DOHH2 (cell line): ENCODE results near the gene NOL4L.

Source experiments
- H3F3A ChIP-seq: fragments of 200-600 bp; sonication (generic), shearing (Covaris generic); 2 replicates; pipeline ENCODE4 v1.6.0; 2016; ENCODE audit warnings: antibody characterized with exemption, mild to moderate bottlenecking; ENCODE audit not compliant: control insufficient read depth, insufficient read depth
- H3K27ac ChIP-seq: fragments of 200-600 bp; sonication (generic); 2 replicates; pipeline ENCODE4 v1.5.1; 2014; ENCODE audit warnings: low read depth, mild to moderate bottlenecking, low read length, moderate library complexity
- H3K27me3 ChIP-seq: fragments of 200-600 bp; sonication (generic); 2 replicates; pipeline ENCODE4 v1.6.1; 2014; ENCODE audit warnings: mild to moderate bottlenecking, low read length, mixed read lengths; ENCODE audit not compliant: control insufficient read depth
- H3K36me3 ChIP-seq: fragments of 200-600 bp; sonication (generic); 2 replicates; pipeline ENCODE4 v1.6.1; 2014; ENCODE audit warnings: mild to moderate bottlenecking, low read length, moderate library complexity, mixed read lengths; ENCODE audit not compliant: control insufficient read depth
- H3K4me1 ChIP-seq: fragments of 200-600 bp; sonication (generic); 2 replicates; pipeline ENCODE4 v1.6.1; 2014; ENCODE audit warnings: mild to moderate bottlenecking, low read length, mixed read lengths; ENCODE audit not compliant: control insufficient read depth
- H3K4me2 ChIP-seq: fragments of 200-600 bp; sonication (generic); 2 replicates; pipeline ENCODE4 v1.6.0; 2014; ENCODE audit warnings: mild to moderate bottlenecking, low read length, moderate library complexity
- H3K4me3 ChIP-seq: fragments of 200-600 bp; sonication (generic); 2 replicates; pipeline ENCODE4 v1.5.1; 2014; ENCODE audit warnings: mild to moderate bottlenecking, low read length, mixed read lengths
- H3K79me2 ChIP-seq: fragments of 200-600 bp; sonication (generic); 2 replicates; pipeline ENCODE4 v1.6.1; 2014; ENCODE audit warnings: mild to moderate bottlenecking, low read length, mixed read lengths; ENCODE audit not compliant: control insufficient read depth
- H3K9me2 ChIP-seq: fragments of 200-600 bp; sonication (generic); replicated peaks from 2 replicates; pipeline ENCODE4 v1.6.1; 2014; ENCODE audit warnings: mild to moderate bottlenecking, low read length, mixed read lengths; ENCODE audit not compliant: control insufficient read depth
- H3K9me3 ChIP-seq: fragments of 200-600 bp; sonication (generic); 2 replicates; pipeline ENCODE4 v1.6.1; 2014; ENCODE audit warnings: antibody characterized with exemption, low read length, mixed read lengths; ENCODE audit not compliant: control insufficient read depth, insufficient read depth
- H4K20me1 ChIP-seq: fragments of 200-600 bp; sonication (generic); 2 replicates; pipeline ENCODE4 v1.6.0; 2014; ENCODE audit warnings: low read depth, mild to moderate bottlenecking, antibody characterized with exemption, low read length, moderate library complexity; ENCODE audit not compliant: control insufficient read depth, insufficient read depth
- EZH2phosphoT487 ChIP-seq: fragments of 200-600 bp; sonication (generic); IDR thresholded peaks from 2 replicates; pipeline ENCODE4 v1.6.1; 2017; ENCODE audit warnings: borderline replicate concordance, mild to moderate bottlenecking, antibody characterized with exemption, low read length, moderate library complexity, mixed read lengths
- TF ChIP-seq, protein P1 (sequence below): fragments of 200-600 bp; sonication (generic); IDR thresholded peaks from one replicate; pipeline ENCODE4 v1.5.1; 2014; ENCODE audit warnings: antibody characterized with exemption, mild to moderate bottlenecking, low read depth, low read length; ENCODE audit not compliant: poor library complexity, severe bottlenecking

Gene NOL4L

DNA sequence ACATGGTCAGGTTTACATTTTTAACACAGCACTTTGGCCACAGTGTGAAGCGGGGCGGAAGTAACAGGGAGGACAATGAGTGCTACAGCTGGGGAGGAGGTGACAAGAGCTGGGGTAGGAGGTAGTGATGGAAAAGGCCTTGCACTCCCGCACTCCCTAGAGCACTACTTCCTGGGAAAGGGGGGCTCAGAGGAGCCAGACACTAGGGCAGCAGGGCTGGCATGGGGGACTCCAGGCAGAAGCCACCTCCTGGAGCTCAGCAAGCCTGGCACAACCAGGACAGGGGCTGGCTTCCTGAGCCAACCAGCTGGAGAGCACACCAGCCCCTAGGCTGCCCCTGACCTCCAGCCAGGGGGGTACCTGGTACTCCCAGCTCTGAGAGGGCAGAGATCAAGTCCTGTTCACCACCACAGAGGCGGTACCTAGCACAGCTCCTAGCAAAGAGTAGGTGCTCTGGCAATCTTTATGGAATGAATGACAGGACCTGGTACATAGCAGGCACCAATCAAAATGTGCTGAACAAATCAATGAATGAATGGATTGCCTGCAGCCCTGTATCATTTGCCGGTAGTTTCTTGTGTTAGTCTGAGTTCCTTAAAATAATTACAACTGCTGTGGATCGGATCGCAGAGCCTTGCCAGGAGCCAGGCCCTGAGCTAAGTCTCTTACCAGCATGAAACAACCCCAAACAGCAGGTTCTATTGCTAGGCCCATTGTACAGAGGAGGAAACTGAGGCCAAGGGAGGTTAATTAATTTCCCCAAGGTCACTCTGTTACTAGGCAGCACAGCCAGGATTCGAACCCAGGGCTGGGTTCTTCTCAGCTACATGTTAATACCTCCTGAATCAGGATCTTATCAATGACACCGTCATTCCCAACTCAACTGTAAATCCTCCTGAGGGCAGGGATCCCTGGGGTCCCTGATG, 15.5 kb downstream of the NOL4L start:
- H3K4me1 ChIP-seq, result no peaks in the 10 kb centered on the region
- no peaks in the 10 kb centered on the region for H3K36me3 ChIP-seq
- H3K9me3 ChIP-seq, result no peaks in the 10 kb centered on the region
- no peaks in the 10 kb centered on the region for H3K79me2 ChIP-seq
- no peaks in the 10 kb centered on the region for H3K9me2 ChIP-seq
- H3K4me3 ChIP-seq, result no peak overlapping the region
- H3K4me2 ChIP-seq, result no peak overlapping the region
- TF ChIP-seq, protein P1, sequence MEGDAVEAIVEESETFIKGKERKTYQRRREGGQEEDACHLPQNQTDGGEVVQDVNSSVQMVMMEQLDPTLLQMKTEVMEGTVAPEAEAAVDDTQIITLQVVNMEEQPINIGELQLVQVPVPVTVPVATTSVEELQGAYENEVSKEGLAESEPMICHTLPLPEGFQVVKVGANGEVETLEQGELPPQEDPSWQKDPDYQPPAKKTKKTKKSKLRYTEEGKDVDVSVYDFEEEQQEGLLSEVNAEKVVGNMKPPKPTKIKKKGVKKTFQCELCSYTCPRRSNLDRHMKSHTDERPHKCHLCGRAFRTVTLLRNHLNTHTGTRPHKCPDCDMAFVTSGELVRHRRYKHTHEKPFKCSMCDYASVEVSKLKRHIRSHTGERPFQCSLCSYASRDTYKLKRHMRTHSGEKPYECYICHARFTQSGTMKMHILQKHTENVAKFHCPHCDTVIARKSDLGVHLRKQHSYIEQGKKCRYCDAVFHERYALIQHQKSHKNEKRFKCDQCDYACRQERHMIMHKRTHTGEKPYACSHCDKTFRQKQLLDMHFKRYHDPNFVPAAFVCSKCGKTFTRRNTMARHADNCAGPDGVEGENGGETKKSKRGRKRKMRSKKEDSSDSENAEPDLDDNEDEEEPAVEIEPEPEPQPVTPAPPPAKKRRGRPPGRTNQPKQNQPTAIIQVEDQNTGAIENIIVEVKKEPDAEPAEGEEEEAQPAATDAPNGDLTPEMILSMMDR, result no peak
- TF ChIP-seq EZH2phosphoT487, result no peak
- no peaks in the 10 kb centered on the region for H4K20me1 ChIP-seq
- H3F3A ChIP-seq, result no peaks in the 10 kb centered on the region
- no peak overlapping the region for H3K27ac ChIP-seq
- no peaks in the 10 kb centered on the region; the same call in 1 of the 2 replicates for H3K27me3 ChIP-seq

DNA sequence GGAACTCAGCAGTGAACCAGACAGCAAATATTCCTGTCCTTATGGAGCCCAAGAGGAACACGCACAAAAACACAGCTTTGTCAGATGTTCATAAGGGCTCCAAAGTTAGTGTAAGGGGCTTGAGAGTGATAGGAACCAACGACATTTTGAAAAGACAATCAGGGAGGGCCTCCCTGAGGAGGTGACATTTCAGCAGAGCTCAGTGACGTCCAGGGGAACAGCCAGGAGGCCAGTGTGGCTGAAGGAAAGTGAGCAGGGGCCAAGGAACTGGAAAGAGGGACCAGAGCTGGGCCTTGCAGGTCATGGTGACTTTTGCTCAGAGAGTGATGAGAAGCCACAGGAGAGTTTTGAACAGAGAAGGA, 16.1 kb downstream of the NOL4L start:
- Histone ChIP-seq H3K9me2 (no peaks in the 10 kb centered on the region), H3K36me3 (no peaks in the 10 kb centered on the region), H3K4me2 (no peak overlapping the region), H3K4me3 (no peak overlapping the region), H3K79me2 (no peaks in the 10 kb centered on the region), H3K27ac (no peak overlapping the region), H3K9me3 (no peaks in the 10 kb centered on the region), H3K4me1 (no peaks in the 10 kb centered on the region), H3F3A (no peaks in the 10 kb centered on the region), H4K20me1 (no peaks in the 10 kb centered on the region), H3K27me3 (no peaks in the 10 kb centered on the region; the same call in 1 of the 2 replicates)
- TF ChIP-seq, protein P1, result no peak
- no peak for TF ChIP-seq EZH2phosphoT487

DNA sequence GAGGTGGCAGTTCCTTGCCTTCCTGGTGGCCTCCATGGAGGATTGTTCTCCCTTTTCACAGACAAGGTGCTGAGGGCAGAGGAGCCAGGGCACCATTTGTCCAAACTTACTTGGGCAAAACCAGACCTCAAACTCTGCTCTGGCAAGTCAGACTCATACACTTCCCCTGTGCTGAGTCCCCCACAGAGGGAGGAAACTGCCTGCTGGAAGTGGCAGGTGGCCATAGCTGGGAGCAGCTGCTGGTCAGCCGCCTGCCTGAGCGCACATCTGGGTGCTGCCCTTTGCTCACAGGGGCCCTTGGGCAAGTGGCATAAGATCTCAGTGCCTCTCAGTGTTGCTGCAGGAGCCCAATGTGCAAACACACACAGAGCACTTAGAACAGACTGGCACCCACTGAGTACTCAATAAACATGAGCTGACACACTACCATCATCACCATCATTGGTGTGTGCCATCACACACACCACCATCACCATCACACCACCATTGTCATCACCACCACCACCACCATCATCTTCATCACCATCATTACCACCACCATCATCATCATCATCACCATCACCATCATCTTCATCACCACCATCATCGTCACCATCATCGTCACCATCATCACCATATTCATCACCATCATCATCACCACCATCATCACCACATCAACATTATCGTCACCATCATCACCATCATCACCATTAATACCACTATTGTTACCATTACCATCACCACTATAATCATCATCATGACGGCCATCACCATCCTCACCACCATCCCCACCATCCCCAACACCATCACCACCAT, 17.6 kb downstream of the NOL4L start:
- Histone ChIP-seq H3K4me1 (no peaks in the 10 kb centered on the region), H3K9me2 (no peaks in the 10 kb centered on the region), H3K4me2 (no peak overlapping the region), H3K27me3 (no peaks in the 10 kb centered on the region; the same call in 1 of the 2 replicates), H3F3A (no peaks in the 10 kb centered on the region), H3K79me2 (no peaks in the 10 kb centered on the region), H3K9me3 (no peaks in the 10 kb centered on the region), H3K4me3 (no peak overlapping the region), H3K27ac (no peak overlapping the region), H4K20me1 (no peaks in the 10 kb centered on the region), H3K36me3 (no peaks in the 10 kb centered on the region)
- TF ChIP-seq, protein P1, result no peak
- no peak for TF ChIP-seq EZH2phosphoT487
